HepG2 (cell line): ENCODE data around the gene TPCN2. TPM values are rescaled to one million over a fixed set of nuclear protein-coding genes. Genes with fewer than 3 reads are reported as not detected.

Experiments used
- ARNT2 ChIP-seq: sonication (generic); formaldehyde crosslinking; IDR thresholded peaks from 2 replicates; pipeline ENCODE4 v1.8.0; 2022; ENCODE audit warnings: mild to moderate bottlenecking, low read depth, missing genetic modification reagents, moderate library complexity
- ATF7-NPFF ChIP-seq: sonication (generic); formaldehyde crosslinking; IDR thresholded peaks from 2 replicates; pipeline ENCODE4 v1.8.1; 2023; ENCODE audit warnings: mild to moderate bottlenecking, low read depth, missing genetic modification reagents, moderate library complexity
- HNRNPL ChIP-seq: fragments of 200-400 bp; formaldehyde crosslinking; IDR thresholded peaks from 2 replicates; pipeline ENCODE4 v1.6.1; 2017; ENCODE audit warnings: mild to moderate bottlenecking, low read depth, low read length
- NFYC ChIP-seq: IDR thresholded peaks from 2 replicates; pipeline ENCODE4 v1.6.1; 2016; ENCODE audit warnings: missing genetic modification reagents, missing compliant biosample characterization
- NR2C2 ChIP-seq: sonication (generic); formaldehyde crosslinking; IDR thresholded peaks from 2 replicates; pipeline ENCODE4 v1.4.0; 2020; ENCODE audit warnings: missing genetic modification reagents, mild to moderate bottlenecking, moderate library complexity, borderline replicate concordance
- polyA plus RNA-seq, 8 experiments: library from polyadenylated mRNA; depleted of rRNA in 3 of 8; stranded (reverse) in 7 of 8; unstranded in 1 of 8; fragments of >200 nt; fragmentation: Illumina TruSeq in 4 of 8; extraction: Trizol in 4 of 8; gene quantifications; 2 replicates each; pipeline versions ENCODE4 v1.2.1 to v1.2.3, GENCODE V29; 2011 to 2016; ENCODE audit warnings: low read depth in 4 of 8, missing spikeins in 1 of 8, mixed read lengths in 1 of 8; ENCODE audit not compliant: insufficient read depth in 1 of 8
- total RNA-seq, 5 experiments: library from RNA; depleted of rRNA; stranded (reverse); fragments of >200 nt; fragmentation: Illumina TruSeq; extraction: Trizol; gene quantifications; 2 replicates each; pipeline ENCODE4 v1.2.3, GENCODE V29; 2016; ENCODE audit warnings: low read depth in 1 of 5
- TF ChIP-seq, protein P1 (sequence below): sonication (generic); formaldehyde crosslinking; IDR thresholded peaks from 2 replicates; pipeline ENCODE4 v1.4.0; 2020; ENCODE audit warnings: missing genetic modification reagents
- TF ChIP-seq, protein P2 (sequence below): sonication (generic); formaldehyde crosslinking; IDR thresholded peaks from 2 replicates; pipeline ENCODE4 v1.9.0; 2022; ENCODE audit warnings: low read depth, missing genetic modification reagents

Gene TPCN2
- total and polyA plus RNA-seq, 2 of the 13 experiments (the other 11 are each of a cell fraction or from before 2014, with no cell fraction given), result 5.6 to 5.9 TPM

DNA sequence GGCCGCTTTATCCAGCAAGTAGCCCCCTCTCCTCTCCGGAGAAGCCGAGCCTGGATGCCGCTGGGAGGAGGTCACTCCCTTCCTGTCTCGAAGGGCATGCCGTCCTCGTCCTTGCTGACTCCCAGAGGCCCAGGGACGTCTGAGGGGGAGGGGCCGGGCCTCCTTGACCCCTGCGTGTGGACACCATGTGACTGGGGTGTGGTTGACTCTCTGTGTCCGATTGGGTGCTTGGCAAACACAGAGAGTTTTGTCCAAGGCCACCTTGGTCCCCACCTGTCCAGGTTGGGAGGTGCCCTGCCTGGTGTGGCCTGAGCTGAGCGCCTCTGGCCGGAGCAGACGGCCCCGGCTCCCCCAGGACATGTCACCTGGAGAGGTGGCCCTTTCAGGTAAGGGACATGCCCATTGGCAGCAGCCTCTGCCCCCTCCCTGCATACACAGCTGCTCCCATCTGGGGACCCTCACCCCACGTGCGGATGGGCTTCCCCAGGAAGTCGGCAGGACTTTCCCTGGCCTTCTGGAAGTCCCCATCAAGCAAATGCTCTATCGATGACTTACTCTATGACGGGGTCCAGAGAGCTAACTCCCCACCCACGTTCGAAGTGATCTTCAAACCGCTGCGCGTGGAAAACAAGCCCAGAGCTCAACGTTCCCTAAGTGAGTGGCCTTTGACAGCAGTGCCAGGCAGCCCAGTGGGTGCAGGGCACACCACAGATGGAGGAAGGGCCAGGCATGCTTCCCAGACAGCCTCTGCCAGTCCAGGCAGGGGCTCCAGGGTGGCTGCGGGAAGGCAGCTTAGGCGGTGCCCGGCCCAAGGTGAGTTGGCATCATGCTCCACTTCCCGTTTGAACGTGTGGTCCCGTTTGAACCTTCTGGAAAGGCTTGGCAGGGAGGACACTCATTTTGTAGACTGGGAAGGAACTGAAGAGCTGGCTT, 106.8 kb downstream of the TPCN2 start, which contains the start of gene SMIM38 (continued):
- TF ChIP-seq ARNT2 (CRISPR knock-in tag), result no peak
- TF ChIP-seq, protein P1, sequence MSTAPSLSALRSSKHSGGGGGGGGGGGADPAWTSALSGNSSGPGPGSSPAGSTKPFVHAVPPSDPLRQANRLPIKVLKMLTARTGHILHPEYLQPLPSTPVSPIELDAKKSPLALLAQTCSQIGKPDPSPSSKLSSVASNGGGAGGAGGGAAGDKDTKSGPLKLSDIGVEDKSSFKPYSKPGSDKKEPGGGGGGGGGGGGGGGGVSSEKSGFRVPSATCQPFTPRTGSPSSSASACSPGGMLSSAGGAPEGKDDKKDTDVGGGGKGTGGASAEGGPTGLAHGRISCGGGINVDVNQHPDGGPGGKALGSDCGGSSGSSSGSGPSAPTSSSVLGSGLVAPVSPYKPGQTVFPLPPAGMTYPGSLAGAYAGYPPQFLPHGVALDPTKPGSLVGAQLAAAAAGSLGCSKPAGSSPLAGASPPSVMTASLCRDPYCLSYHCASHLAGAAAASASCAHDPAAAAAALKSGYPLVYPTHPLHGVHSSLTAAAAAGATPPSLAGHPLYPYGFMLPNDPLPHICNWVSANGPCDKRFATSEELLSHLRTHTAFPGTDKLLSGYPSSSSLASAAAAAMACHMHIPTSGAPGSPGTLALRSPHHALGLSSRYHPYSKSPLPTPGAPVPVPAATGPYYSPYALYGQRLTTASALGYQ (CRISPR knock-in tag), result no peak
- TF ChIP-seq, protein P2, sequence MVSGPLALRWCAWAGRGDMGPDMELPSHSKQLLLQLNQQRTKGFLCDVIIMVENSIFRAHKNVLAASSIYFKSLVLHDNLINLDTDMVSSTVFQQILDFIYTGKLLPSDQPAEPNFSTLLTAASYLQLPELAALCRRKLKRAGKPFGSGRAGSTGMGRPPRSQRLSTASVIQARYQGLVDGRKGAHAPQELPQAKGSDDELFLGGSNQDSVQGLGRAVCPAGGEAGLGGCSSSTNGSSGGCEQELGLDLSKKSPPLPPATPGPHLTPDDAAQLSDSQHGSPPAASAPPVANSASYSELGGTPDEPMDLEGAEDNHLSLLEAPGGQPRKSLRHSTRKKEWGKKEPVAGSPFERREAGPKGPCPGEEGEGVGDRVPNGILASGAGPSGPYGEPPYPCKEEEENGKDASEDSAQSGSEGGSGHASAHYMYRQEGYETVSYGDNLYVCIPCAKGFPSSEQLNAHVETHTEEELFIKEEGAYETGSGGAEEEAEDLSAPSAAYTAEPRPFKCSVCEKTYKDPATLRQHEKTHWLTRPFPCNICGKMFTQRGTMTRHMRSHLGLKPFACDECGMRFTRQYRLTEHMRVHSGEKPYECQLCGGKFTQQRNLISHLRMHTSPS (CRISPR knock-in tag), result 0 out of 2 replicates have a peak, but pooled peaks have one; percentile 31
- TF ChIP-seq ATF7-NPFF (CRISPR knock-in tag), result 0 out of 2 replicates have a peak, but pooled peaks have one; percentile 44
- TF ChIP-seq NFYC (CRISPR knock-in tag), result no peak
- TF ChIP-seq HNRNPL, result peak; percentile 83
- 0 out of 2 replicates have a peak, but pooled peaks have one; percentile 17 for TF ChIP-seq NR2C2
- TF ChIP-seq, all 625 proteins: peak for 9
